Suprapubic skin (tissue), 3 donors: ENCODE results near the gene HEATR3.

Experiments
- CTCF ChIP-seq, 2 donors: fragments of 200-600 bp in 1 of 2; fragments of 450-650 bp in 1 of 2; sonication (generic) in 1 of 2; IDR thresholded peaks; one replicate each; pipeline ENCODE4 v1.5.1; 2016 to 2019; ENCODE audit warnings: antibody characterized with exemption in 2 of 2, mild to moderate bottlenecking in 1 of 2, moderate library complexity in 1 of 2
- POLR2A ChIP-seq, 2 donors: fragments of 450-650 bp; IDR thresholded peaks; one replicate each; pipeline ENCODE4 v1.6.1; 2017; ENCODE audit warnings: antibody characterized with exemption in 2 of 2, mild to moderate bottlenecking in 2 of 2, moderate library complexity in 2 of 2

GRCh38 chr16:50121721-50122445, 56.1 kb downstream of the HEATR3 start:
- no peak for TF ChIP-seq CTCF (IDR thresholded peaks at IDR 0.05)
- no peak for TF ChIP-seq POLR2A (IDR thresholded peaks at IDR 0.05)
